Measurements from ENCODE around the gene CELF4.

DNA sequence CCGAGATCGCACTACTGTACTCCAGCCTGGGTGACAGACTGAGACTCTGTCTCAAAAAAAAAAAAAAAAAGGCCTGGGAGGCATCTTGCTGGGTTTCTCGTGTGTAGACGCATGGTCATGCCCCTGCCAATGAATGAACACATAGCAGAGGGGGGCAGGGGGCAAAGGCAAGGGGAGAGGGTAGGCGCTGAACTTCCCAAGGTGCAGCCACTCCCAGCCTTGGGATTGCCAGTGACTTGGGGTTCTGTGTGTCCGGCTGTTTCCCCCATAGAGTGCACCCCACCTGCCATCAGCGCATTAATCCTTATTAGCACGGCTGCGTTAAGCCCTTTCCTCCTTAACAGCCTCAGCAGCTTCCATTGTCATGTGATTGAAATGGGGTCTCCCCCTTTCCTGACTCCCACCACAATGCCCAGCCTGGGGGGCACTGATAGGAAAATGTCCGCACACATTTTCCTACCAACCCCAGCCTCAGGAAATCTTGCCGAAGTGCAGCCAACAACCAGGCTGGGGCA, 225.8 kb downstream of the CELF4 start:
- TF ChIP-seq EZH2phosphoT487 (IDR thresholded peaks at IDR 0.05; ENCODE audit: borderline replicate concordance, low read length) (no peak), EZH2 (IDR thresholded peaks at IDR 0.05; ENCODE audit: low read length, unreplicated experiment) (no peak)
- TF ChIP-seq, protein P1, sequence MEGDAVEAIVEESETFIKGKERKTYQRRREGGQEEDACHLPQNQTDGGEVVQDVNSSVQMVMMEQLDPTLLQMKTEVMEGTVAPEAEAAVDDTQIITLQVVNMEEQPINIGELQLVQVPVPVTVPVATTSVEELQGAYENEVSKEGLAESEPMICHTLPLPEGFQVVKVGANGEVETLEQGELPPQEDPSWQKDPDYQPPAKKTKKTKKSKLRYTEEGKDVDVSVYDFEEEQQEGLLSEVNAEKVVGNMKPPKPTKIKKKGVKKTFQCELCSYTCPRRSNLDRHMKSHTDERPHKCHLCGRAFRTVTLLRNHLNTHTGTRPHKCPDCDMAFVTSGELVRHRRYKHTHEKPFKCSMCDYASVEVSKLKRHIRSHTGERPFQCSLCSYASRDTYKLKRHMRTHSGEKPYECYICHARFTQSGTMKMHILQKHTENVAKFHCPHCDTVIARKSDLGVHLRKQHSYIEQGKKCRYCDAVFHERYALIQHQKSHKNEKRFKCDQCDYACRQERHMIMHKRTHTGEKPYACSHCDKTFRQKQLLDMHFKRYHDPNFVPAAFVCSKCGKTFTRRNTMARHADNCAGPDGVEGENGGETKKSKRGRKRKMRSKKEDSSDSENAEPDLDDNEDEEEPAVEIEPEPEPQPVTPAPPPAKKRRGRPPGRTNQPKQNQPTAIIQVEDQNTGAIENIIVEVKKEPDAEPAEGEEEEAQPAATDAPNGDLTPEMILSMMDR (conservative IDR thresholded peaks at IDR 0.05; ENCODE audit: low read depth, low read length), result no peak

All from PC-3 (cell line).